NCI-H1436 treated with DMSO at 0.1 percent for 48 hours (cell line): ENCODE data around the gene HINFP.
"Not testable (repeated sequence)": the region's sequence is repeated elsewhere in the genome, so short reads cannot be mapped to it uniquely, and the experiment has no call there.

ENCODE experiments used
- DNase-seq: peaks from one replicate; lab custom pipeline; 2025; lab: John Stamatoyannopoulos, UW

The HINFP gene

GRCh38 chr11:119100246-119100970 is 21.0 kb upstream of the HINFP start:
- no peak for DNase-seq

GRCh38 chr11:119100994-119101758 is 20.2 kb upstream of the HINFP start:
- DNase-seq: no peak

DNA sequence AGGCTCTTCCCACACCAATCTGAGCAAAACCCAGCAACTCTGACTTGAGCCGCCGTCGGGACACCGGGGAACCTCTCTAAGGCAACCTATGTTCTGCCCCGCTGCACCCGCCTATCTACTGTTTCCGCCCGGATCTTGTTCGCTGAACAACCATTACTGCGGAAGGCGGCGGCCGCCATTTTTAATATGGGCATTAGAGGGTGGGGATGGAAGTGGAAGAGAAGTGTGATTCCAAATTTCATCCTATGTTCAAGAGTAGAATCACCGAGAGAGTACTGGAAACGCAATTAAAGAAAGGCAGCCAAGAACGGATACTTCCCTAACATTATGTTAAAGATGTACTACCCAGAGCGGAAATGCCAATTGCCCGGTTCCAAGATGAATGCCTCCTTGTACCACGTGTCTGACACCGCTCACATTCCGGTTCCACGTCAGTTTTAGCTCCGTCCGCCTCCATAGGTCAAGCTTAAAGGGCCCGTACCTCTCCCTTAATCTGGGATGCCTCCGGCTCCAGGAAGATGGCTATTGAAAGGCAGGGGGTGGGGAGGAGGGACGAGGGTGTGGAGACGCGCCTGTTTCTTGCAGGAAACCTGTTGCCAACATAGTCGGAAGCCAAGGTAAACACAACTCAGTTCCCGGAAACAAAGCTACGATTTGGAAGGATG is 19.5 kb upstream of the HINFP start, which contains the start of gene DPAGT1:
Gene DPAGT1 (minus strand): TSS at position 95 of the 665 bp plus-strand sequence. CDS start 198 bp downstream, outside the sequence.
- peak; percentile 74 for DNase-seq

DNA sequence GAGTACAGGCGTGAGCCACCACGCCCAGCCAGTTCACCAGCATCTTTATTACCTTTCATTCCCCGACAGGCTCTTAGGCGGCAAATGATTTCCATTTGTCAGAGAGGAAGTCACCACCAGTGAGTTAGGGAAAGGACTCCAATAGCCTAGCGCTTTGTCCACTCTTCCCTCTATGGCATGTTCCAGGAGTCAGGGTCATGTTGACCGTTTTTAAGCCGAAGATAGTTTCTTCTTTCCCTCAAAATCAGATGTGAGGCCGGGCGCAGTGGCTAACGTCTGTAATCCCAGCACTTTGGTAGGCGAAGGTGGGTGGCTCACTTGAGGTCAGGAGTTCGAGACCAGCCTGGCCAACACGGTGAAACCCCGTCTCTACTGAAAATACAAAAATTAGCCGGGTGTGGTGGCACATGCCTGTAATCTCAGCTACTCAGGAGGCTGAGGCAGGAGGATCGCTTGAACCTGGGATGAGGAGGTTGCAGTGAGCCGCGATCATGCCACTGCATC is 18.2 kb upstream of the HINFP start:
- not testable (repeated sequence) for DNase-seq

DNA sequence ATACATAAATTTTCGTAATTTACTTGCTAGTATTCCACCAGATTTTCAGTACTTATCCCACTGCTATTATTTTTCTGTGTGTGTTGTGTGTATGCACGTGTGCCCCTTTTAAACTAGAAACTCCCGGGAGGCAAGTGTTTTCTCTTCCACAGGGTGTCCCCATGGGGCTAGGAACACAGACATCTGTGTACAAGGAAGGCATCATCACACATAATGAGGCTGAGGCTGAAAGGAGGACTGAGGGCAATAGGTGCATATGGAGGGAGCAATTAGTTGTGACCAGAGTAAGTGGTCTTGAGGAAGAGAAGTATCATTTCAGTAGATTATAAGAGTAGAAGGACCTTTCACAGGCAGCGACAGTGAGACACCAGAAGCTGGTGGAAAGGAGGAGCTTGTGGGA is 17.6 kb upstream of the HINFP start:
- peak; percentile 78 for DNase-seq

DNA sequence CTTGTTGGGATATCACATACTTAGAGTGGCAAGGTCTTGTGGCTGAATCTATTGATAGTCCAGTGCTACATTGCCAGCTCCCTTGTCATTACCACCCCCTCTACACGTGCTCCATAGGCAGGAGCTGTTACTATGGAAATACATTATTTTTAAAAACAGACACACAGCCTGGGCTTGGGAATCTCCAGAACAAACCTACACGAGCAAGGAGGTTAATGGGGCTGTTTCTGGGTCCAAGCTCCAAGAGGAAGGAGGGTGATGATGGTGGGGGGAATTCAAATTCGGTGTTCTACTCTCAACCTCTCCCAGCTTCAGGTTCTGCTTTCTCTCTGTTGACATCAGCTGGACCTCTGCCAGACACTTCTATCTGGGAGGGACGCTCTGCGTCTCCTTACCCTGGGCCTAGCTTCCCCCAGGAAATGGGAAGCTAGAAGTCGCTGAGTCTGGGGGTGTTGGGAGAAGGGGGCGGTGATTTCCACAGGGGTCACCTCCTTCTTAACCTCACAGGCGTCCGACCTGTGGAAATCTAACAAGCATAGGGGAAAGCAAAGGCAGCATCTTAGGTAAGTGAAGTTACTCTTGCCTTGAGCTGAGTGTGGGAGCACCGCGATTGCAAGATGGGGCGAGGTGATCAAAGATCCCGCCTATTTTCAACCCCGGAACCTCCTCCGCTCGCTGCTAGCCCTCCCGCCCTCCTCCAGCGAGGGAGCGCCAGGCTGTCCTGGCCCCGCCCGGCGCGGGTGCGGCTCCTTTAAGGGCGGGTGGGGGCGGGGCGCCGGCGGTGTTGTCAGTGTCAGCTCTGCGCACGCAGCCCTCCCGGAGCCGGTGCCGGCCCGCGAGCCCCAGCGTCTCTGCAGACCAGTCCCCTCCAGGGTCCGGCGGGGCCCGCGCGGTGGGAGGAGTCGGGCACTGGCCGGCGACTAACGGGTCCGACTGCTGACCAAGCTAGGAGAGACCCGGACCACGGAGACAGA is 14.5 kb upstream of the HINFP start, which contains the start of gene C2CD2L:
Gene C2CD2L (plus strand): TSS at position 781 of the 974 bp plus-strand sequence. CDS start 398 bp downstream, outside the sequence.
- peak; percentile 60 for DNase-seq

DNA sequence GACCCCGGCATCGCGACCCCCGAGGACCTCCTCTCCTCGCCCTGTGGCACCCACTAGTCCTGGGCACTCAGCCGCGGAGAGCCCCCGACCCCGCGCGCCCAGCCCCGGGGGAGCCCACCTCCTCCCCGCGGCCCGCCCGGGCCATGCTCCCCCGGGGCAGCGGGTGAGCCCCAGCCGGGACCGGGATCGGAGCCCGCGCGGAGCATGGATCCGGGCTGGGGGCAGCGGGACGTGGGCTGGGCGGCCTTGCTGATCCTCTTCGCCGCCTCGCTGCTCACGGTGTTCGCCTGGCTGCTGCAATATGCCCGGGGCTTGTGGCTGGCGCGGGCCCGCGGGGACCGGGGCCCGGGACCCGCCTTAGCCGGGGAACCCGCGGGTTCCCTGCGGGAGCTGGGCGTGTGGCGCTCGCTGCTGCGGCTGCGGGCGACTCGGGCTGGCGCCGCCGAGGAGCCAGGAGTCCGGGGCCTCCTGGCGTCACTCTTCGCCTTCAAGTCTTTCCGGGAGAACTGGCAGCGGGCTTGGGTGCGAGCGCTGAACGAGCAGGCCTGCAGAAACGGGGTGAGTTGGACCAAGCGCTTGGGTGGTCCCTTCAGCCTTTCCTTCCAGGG is 13.7 kb upstream of the HINFP start:
- no peak for DNase-seq

DNA sequence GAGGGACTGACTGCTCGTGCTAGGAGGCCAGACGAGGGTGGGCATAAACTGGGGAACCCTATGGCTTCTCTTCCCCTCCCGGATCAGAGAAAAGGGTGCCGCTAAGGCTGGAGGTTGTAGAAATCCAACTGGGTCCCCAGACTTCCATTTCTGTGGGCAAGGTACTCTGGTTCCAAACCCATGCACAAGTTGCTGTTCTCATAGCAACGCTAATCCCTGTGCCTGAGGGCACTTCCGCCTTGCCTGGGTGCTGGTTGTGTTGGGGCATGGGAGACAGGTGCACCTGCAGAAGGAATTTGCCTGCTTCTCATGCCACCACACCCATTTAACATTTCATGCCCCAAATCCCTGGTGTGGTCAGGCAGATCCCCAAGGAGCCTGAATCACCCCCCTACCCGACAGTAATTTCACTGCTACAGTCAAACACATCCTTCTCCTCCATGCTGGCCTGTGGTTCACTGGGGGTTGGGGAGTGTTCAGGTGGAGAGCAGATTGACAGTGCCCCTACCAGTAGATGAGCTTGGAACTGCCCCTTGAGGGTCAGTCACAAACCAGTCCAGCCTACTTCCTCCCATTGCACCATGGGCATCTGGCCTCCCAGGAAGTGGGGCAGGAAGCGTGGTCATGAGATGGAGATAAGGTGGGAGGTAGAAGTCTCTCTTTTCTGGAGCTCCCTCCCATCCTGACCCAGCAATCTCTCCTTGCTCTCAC is 13.1 kb upstream of the HINFP start:
- peak; percentile 4 for DNase-seq

GRCh38 chr11:119108857-119109221 is 12.5 kb upstream of the HINFP start:
- DNase-seq: no peak

GRCh38 chr11:119109843-119110242 is 11.5 kb upstream of the HINFP start:
- DNase-seq: no peak

- no peak for DNase-seq
Observed at GRCh38 chr11:119110439-119110838, 10.9 kb upstream of the HINFP start.

- no peak for DNase-seq
Observed at GRCh38 chr11:119111361-119111925, 9.9 kb upstream of the HINFP start.

- DNase-seq: no peak
Observed at GRCh38 chr11:119112314-119113020, 8.9 kb upstream of the HINFP start.

DNA sequence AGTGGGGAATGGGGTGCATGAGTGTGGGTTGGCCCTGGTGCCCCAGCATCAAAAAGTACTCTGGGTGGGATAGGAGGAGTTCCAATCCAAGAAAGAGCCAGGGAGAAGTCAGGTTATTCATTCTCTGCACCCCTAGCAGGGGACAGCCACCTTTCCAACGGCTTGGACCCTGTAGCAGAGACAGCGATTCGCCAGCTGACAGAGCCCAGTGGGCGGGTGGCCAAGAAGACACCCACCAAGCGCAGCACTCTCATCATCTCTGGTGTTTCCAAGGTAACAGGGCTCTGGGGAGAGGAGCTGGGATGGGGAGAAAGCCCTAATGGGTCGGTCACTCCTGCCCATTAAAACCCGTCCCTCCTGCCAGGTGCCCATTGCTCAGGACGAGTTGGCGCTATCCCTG is 7.7 kb upstream of the HINFP start:
- no peak for DNase-seq

- no peak for DNase-seq
Observed at GRCh38 chr11:119114351-119114750, 7.0 kb upstream of the HINFP start.

DNA sequence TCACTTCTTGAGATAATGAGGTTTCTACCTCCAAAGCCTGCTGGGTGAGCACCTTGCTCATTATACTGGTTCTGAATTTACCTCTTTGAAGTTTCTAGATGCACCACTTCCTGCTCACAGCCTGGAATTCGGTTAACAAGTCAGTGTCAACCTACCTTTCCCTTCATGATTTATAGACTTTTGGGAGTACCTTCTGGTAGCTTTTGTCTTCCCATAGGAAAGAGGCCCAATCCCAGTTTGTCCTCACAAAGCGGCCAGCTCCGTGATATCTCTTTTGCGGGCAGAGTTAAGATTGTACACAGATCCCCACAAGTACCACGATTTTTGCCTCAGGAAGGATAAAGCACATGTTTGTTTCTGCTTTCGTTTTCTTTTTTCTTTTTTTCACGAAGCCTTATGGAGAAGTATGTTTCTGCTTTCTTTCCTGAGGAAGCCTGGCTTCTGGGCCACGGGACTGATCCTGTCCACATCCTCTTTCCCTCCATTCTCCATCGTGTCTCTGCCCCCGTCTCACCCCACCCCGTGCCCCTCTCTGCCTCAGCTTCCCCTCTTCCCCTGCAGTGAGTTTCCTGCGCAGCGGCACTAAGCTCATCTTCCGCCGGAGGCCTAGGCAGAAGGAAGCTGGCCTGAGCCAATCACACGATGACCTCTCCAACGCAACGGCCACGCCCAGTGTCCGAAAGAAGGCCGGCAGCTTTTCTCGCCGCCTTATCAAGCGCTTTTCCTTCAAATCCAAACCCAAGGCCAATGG is 5.7 kb upstream of the HINFP start:
- no peak for DNase-seq

DNA sequence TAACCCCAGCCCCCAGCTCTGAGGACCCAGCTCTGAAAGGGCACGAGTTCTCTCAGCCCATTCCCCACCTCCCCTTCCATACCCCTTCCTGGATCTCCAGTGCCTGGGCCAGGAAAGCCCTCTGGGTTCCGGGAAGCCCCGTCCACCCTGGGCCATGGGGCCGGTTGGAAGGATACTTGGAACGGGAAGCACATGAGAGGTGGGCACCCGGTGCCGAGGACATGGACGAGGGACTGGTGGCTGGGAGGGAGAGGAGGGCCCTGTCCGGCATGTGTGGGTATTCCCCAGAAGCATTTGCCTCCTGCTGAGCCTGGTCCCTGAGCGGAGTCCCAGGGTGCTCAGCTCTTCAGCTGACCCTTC is 5.2 kb upstream of the HINFP start:
- no peak for DNase-seq

DNA sequence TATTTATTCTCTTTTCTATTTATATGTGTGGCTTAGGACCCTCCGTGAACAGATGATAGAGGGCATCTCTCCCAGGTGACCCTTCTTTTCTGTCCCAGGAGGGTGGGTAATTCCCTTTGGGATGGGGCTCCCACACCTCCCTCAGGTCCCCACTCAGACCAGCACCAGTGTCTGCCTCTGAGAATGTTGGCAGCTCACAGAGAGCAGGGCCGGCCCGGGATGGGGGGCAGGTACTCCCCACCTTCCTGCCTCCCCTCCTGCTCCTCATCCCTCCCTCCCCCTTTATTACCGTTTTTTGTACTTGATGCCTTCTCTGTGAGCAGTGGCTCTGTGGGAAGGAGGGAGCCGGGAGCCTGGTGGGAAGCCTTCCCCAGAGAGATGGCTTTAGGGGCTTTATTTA is 4.8 kb upstream of the HINFP start:
- DNase-seq: no peak
